Endothelial cell (in vitro differentiated cells): ENCODE measurements around the gene PCDHGA4. TPM values are rescaled to one million over a fixed set of nuclear protein-coding genes. Genes with fewer than 3 reads are reported as not detected.
"Not testable (repeated sequence)": the region's sequence is repeated elsewhere in the genome, so short reads cannot be mapped to it uniquely, and the experiment has no call there.

Source experiments
- DNase-seq: peaks from one replicate; pipeline ENCODE4 v3.0.0; 2021; ENCODE audit warnings: low spot score
- H3K27ac Mint-ChIP-seq: one replicate; pipeline ENCODE4 v1.8.0; 2021; ENCODE audit warnings: mixed read lengths, inconsistent platforms; ENCODE audit not compliant: unreplicated experiment
- H3K27me3 Mint-ChIP-seq: one replicate; pipeline ENCODE4 v1.8.0; 2021; ENCODE audit warnings: mild to moderate bottlenecking, moderate library complexity, mixed read lengths, inconsistent platforms; ENCODE audit not compliant: unreplicated experiment
- H3K36me3 Mint-ChIP-seq: one replicate; pipeline ENCODE4 v1.8.0; 2021; ENCODE audit warnings: mild to moderate bottlenecking, low read depth, mixed read lengths, inconsistent platforms; ENCODE audit not compliant: unreplicated experiment
- H3K4me1 Mint-ChIP-seq: one replicate; pipeline ENCODE4 v1.8.0; 2021; ENCODE audit warnings: mild to moderate bottlenecking, mixed read lengths, inconsistent platforms; ENCODE audit not compliant: unreplicated experiment
- H3K4me3 Mint-ChIP-seq: one replicate; pipeline ENCODE4 v1.8.0; 2021; ENCODE audit warnings: mild to moderate bottlenecking, mixed read lengths, inconsistent platforms; ENCODE audit not compliant: unreplicated experiment
- H3K9me3 Mint-ChIP-seq: one replicate; pipeline ENCODE4 v1.8.0; 2021; ENCODE audit warnings: mixed read lengths, inconsistent platforms; ENCODE audit not compliant: unreplicated experiment
- total RNA-seq: library from RNA; stranded (reverse); fragmentation: NEBNext Ultra II Directional; extraction: Animal tissue kit (Norgen Biotek cat#: 25700); gene quantifications from one replicate; pipeline ENCODE4 v1.2.1, GENCODE V29; 2021; ENCODE audit not compliant: unreplicated experiment
- TF ChIP-seq, protein P1 (sequence below): fragments of 200-600 bp; sonication (generic); IDR thresholded peaks from one replicate; pipeline ENCODE4 v1.5.0; 2021; ENCODE audit warnings: antibody characterized with exemption; ENCODE audit not compliant: unreplicated experiment

PCDHGA4 gene
- total RNA-seq, 1 donor from 2014 or later, result 2.0 TPM

DNA sequence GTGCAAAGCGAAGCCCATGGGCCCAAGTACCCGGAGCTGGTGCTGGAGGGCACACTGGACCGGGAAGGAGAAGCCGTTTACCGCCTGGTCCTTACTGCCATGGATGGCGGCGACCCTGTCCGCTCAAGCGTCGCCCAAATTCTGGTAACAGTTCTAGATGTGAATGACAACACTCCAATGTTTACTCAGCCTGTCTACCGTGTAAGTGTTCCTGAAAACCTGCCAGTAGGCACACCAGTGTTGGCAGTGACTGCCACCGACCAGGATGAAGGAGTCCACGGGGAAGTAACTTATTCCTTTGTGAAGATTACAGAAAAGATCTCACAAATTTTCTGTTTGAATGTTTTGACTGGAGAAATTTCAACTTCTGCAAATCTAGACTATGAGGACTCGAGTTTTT lies 19.8 kb downstream of the PCDHGA4 start:
- TF ChIP-seq, protein P1, sequence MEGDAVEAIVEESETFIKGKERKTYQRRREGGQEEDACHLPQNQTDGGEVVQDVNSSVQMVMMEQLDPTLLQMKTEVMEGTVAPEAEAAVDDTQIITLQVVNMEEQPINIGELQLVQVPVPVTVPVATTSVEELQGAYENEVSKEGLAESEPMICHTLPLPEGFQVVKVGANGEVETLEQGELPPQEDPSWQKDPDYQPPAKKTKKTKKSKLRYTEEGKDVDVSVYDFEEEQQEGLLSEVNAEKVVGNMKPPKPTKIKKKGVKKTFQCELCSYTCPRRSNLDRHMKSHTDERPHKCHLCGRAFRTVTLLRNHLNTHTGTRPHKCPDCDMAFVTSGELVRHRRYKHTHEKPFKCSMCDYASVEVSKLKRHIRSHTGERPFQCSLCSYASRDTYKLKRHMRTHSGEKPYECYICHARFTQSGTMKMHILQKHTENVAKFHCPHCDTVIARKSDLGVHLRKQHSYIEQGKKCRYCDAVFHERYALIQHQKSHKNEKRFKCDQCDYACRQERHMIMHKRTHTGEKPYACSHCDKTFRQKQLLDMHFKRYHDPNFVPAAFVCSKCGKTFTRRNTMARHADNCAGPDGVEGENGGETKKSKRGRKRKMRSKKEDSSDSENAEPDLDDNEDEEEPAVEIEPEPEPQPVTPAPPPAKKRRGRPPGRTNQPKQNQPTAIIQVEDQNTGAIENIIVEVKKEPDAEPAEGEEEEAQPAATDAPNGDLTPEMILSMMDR, result no peak
- no peak for DNase-seq
- Mint-ChIP-seq H3K27me3 (peaks cover 2% of the 10 kb centered on the region), H3K27ac (no peak overlapping the region), H3K4me3 (peak overlapping the region; percentile 73), H3K9me3 (peaks cover 27% of the 10 kb centered on the region), H3K36me3 (peaks cover 62% of the 10 kb centered on the region), H3K4me1 (no peaks in the 10 kb centered on the region)

DNA sequence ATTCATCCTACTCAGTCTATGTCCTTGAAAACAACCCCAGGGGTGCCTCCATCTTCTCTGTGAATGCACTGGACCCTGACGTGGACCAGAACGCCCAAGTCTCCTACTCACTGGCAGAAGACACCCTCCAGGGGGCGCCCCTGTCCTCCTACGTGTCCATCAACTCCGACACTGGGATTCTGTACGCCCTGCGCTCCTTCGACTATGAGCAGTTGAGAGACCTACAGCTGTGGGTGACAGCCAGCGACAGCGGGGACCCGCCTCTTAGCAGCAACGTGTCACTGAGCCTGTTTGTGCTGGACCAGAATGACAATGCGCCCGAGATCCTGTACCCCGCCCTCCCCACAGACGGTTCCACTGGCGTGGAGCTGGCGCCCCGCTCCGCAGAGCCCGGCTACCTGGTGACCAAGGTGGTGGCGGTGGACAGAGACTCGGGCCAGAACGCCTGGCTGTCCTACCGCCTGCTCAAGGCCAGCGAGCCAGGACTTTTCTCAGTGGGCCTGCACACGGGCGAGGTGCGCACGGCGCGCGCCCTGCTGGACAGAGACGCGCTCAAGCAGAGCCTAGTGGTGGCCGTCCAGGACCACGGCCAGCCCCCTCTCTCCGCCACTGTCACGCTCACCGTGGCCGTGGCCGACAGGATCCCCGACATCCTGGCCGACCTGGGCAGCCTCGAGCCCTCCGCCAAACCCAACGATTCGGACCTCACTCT lies 20.8 kb downstream of the PCDHGA4 start:
- H3K9me3 Mint-ChIP-seq, result peaks cover 27% of the 10 kb centered on the region

DNA sequence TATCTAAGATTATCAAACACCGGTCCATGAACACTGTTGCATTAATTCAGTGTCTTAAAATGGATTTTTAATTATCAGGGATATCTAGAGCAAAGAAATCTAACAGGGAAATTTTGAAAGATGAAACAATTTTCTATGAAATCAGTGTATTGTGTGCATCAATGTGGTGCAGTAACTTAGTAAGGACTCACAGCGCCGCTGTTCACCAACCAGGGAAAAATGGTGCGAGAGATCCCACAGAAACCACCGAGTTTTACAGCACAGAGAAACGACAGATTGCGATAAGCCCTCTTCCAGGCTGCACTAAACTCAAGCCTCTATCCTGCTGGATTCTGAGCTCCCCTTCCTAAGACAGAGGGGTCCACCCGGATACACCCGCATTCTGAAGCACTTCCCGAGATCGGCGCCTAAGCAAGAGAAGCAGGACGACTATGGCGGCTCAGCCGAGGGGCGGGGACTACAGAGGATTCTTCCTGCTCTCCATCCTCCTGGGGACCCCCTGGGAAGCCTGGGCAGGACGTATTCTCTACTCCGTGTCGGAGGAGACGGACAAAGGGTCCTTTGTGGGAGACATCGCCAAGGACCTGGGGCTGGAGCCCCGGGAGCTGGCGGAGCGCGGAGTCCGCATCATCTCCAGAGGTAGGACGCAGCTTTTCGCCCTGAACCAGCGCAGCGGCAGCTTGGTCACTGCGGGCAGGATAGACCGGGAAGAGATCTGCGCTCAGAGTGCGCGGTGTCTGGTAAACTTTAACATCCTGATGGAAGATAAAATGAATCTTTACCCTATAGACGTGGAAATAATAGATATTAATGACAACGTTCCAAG lies 27.9 kb downstream of the PCDHGA4 start, which contains the start of gene PCDHGA7:
PCDHGA7 (plus strand) TSS at position 274 of the 826 bp plus-strand sequence; CDS start at position 432, 158 bp downstream.
- peaks cover 4% of the 10 kb centered on the region for H3K27me3 Mint-ChIP-seq
- peaks cover 22% of the 10 kb centered on the region for H3K9me3 Mint-ChIP-seq
- peak within 1 kb of the TSS; percentile 89 for H3K4me3 Mint-ChIP-seq
- DNase-seq, result no peak
- H3K36me3 Mint-ChIP-seq, result peaks cover 52% of the 10 kb centered on the region
- no peaks in the 10 kb centered on the region for H3K4me1 Mint-ChIP-seq
- TF ChIP-seq, protein P1, result no peak
- H3K27ac Mint-ChIP-seq, result no peak within 1 kb of the TSS

More for the DNA sequence above, 20.8 kb downstream of the PCDHGA4 start:
- not testable (repeated sequence) for DNase-seq, H3K27me3 Mint-ChIP-seq, H3K4me1 Mint-ChIP-seq, H3K27ac Mint-ChIP-seq, H3K4me3 Mint-ChIP-seq
- H3K36me3 Mint-ChIP-seq, result peaks cover 55% of the 10 kb centered on the region

DNA sequence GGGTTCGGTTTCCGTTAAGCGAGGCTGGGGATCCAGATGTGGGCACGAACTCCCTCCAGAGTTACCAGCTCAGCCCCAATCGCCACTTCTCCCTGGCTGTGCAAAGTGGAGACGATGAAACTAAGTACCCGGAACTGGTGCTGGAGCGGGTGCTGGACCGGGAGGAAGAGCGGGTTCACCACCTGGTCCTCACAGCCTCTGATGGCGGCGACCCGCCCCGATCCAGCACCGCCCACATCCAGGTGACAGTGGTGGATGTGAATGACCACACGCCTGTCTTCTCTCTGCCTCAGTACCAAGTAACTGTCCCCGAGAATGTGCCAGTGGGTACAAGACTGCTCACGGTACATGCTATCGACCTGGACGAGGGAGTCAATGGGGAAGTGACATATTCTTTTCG lies 28.5 kb downstream of the PCDHGA4 start:
- Mint-ChIP-seq H3K4me3 (peak overlapping the region; percentile 89), H3K27ac (no peak overlapping the region), H3K4me1 (no peaks in the 10 kb centered on the region), H3K27me3 (peaks cover 4% of the 10 kb centered on the region), H3K36me3 (peaks cover 54% of the 10 kb centered on the region), H3K9me3 (peaks cover 24% of the 10 kb centered on the region)
- TF ChIP-seq, protein P1, result no peak
- DNase-seq, result no peak

DNA sequence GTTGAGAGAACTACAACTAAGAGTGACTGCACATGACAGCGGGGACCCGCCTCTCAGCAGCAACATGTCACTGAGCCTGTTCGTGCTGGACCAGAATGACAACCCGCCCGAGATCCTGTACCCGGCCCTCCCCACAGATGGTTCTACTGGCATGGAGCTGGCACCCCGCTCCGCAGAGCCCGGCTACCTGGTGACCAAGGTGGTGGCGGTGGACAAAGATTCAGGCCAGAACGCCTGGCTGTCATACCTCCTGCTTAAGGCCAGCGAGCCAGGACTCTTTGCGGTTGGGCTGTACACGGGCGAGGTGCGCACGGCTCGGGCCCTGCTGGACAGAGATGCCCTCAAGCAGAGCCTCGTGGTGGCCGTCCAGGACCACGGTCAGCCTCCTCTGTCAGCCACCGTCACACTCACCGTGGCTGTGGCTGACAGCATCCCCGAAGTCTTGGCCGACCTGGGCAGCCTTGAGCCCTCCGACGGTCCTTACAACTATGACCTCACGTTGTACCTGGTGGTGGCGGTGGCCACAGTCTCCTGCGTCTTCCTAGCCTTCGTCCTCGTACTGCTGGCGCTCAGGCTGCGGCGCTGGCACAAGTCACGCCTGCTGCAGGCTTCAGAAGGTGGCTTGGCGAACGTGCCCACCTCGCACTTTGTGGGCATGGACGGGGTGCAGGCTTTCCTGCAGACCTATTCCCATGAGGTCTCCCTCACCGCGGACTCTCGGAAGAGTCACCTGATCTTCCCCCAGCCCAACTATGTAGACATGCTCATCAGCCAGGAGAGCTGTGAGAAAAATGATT lies 29.8 kb downstream of the PCDHGA4 start:
- Mint-ChIP-seq H3K4me1 (no peaks in the 10 kb centered on the region), H3K9me3 (peaks cover 32% of the 10 kb centered on the region), H3K27me3 (peaks cover 4% of the 10 kb centered on the region), H3K27ac (no peak overlapping the region), H3K36me3 (peaks cover 65% of the 10 kb centered on the region), H3K4me3 (peak overlapping the region; percentile 62)
- DNase-seq, result no peak
- TF ChIP-seq, protein P1, result no peak
